PC-9 (cell line): ENCODE results near the gene HMX2.
"Not testable (repeated sequence)": the region's sequence is repeated elsewhere in the genome, so short reads cannot be mapped to it uniquely, and the experiment has no call there.

Experiments used
- CTCF ChIP-seq: fragments of 200-600 bp; sonication (generic); conservative IDR thresholded peaks from 2 replicates; pipeline ENCODE4 v1.6.1; 2017; ENCODE audit warnings: mixed run types, antibody characterized with exemption, mild to moderate bottlenecking, moderate library complexity
- EZH2 ChIP-seq: fragments of 200-600 bp; sonication (generic); IDR thresholded peaks from 2 replicates; pipeline ENCODE4 v1.8.0; 2017; ENCODE audit warnings: antibody characterized with exemption, low read depth

DNA sequence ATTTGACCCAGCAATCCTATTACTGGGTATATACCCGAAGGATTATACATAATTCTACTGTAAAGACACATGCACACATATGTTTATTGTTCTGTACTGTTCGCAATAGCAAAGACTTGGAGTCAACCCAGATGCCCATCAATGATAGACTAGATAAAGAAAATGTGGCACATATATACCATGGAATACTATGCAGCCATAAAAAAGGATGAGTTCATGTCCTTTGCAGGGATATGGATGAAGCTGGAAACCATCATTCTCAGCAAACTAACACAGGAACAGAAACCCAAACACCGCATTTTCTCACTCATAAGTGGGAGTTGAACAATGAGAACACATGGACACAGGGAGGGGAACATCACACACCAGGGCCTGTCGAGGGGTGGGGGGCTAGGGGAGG, 30.5 kb downstream of the HMX2 start:
- not testable (repeated sequence) for TF ChIP-seq CTCF, EZH2
